SK-N-SH treated with all-trans-retinoic acid at 6 μM for 48 hours (cell line): Measurements from ENCODE around the gene ACSS3.

Experiments used
- ATAC-seq: fragments of 200-7000 bp; cut with Tn5 transposase; 3 replicates; pipeline ENCODE4 v1.9.1; 2020; ENCODE audit warnings: mild to moderate bottlenecking, moderate library complexity
- ARNTL ChIP-seq: fragments of 450-650 bp; formaldehyde crosslinking; IDR thresholded peaks from 2 replicates; pipeline ENCODE4 v1.5.0; 2020; ENCODE audit warnings: low read depth, mild to moderate bottlenecking, moderate library complexity, borderline replicate concordance
- BACH2 ChIP-seq: fragments of 250-450 bp; sonication (Bioruptor Pico); IDR thresholded peaks from 2 replicates; pipeline ENCODE4 v1.9.0; 2021; ENCODE audit warnings: mild to moderate bottlenecking, borderline replicate concordance
- CREB5 ChIP-seq: fragments of 250-450 bp; sonication (Bioruptor Pico); IDR thresholded peaks from 2 replicates; pipeline ENCODE4 v1.5.1; 2020; ENCODE audit warnings: low read depth, mild to moderate bottlenecking, moderate library complexity
- CSDC2 ChIP-seq: fragments of 250-450 bp; sonication (Bioruptor Pico); IDR thresholded peaks from 2 replicates; pipeline ENCODE4 v1.5.0; 2020; ENCODE audit warnings: mild to moderate bottlenecking, moderate library complexity
- CSRNP3 ChIP-seq: fragments of 250-450 bp; sonication (Bioruptor Pico); IDR thresholded peaks from 2 replicates; pipeline ENCODE4 v1.5.1; 2021; ENCODE audit warnings: mild to moderate bottlenecking, moderate library complexity
- ESRRG ChIP-seq: fragments of 250-450 bp; sonication (Bioruptor Pico); IDR thresholded peaks from 2 replicates; pipeline ENCODE4 v1.6.1; 2021; ENCODE audit warnings: mild to moderate bottlenecking
- GLIS3 ChIP-seq: fragments of 250-450 bp; sonication (Bioruptor Pico); IDR thresholded peaks from 2 replicates; pipeline ENCODE4 v1.5.0; 2020; ENCODE audit warnings: mild to moderate bottlenecking, moderate library complexity
- ISL1 ChIP-seq: fragments of 250-450 bp; sonication (Bioruptor Pico); IDR thresholded peaks from 2 replicates; pipeline ENCODE4 v2.1.2; 2022; ENCODE audit warnings: mild to moderate bottlenecking, moderate library complexity
- OSR1 ChIP-seq: fragments of 250-450 bp; sonication (Bioruptor Pico); IDR thresholded peaks from 2 replicates; pipeline ENCODE4 v1.8.0; 2022; ENCODE audit warnings: moderate library complexity, mild to moderate bottlenecking, inconsistent platforms
- POU6F1 ChIP-seq: fragments of 250-450 bp; sonication (Bioruptor Pico); IDR thresholded peaks from 2 replicates; pipeline ENCODE4 v1.8.0; 2021; ENCODE audit warnings: low read depth, mild to moderate bottlenecking, moderate library complexity, borderline replicate concordance
- PPARA ChIP-seq: fragments of 250-450 bp; sonication (Bioruptor Pico); IDR thresholded peaks from 2 replicates; pipeline ENCODE4 v1.5.0; 2020; ENCODE audit warnings: mild to moderate bottlenecking, borderline replicate concordance
- RARB ChIP-seq: fragments of 250-450 bp; sonication (Bioruptor Pico); IDR thresholded peaks from 2 replicates; pipeline ENCODE4 v1.8.0; 2021; ENCODE audit warnings: mild to moderate bottlenecking, moderate library complexity
- SNAI2 ChIP-seq: fragments of 250-450 bp; sonication (Bioruptor Pico); IDR thresholded peaks from 2 replicates; pipeline ENCODE4 v1.5.0; 2020; ENCODE audit warnings: mild to moderate bottlenecking, moderate library complexity
- TCF4 ChIP-seq: fragments of 250-450 bp; sonication (Bioruptor Pico); IDR thresholded peaks from 2 replicates; pipeline ENCODE4 v1.8.0; 2021; ENCODE audit warnings: mild to moderate bottlenecking, moderate library complexity, borderline replicate concordance
- TOX ChIP-seq: fragments of 250-450 bp; sonication (Bioruptor Pico); IDR thresholded peaks from 2 replicates; pipeline ENCODE4 v1.8.0; 2021; ENCODE audit warnings: mild to moderate bottlenecking, moderate library complexity, borderline replicate concordance
- TSHZ2 ChIP-seq: fragments of 250-450 bp; sonication (Bioruptor Pico); IDR thresholded peaks from 2 replicates; pipeline ENCODE4 v1.5.0; 2020; ENCODE audit warnings: mild to moderate bottlenecking, moderate library complexity
- ZC3H10 ChIP-seq: fragments of 250-450 bp; sonication (Bioruptor Pico); IDR thresholded peaks from 2 replicates; pipeline ENCODE4 v1.5.1; 2021; ENCODE audit warnings: mild to moderate bottlenecking, moderate library complexity
- ZFP3 ChIP-seq: fragments of 250-450 bp; sonication (Bioruptor Pico); IDR thresholded peaks from 2 replicates; pipeline ENCODE4 v1.5.0; 2020; ENCODE audit warnings: mild to moderate bottlenecking, moderate library complexity
- ZFP30 ChIP-seq: fragments of 450-650 bp; formaldehyde crosslinking; IDR thresholded peaks from 2 replicates; pipeline ENCODE4 v1.5.0; 2022; ENCODE audit warnings: mild to moderate bottlenecking, moderate library complexity
- ZNF565 ChIP-seq: fragments of 450-650 bp; formaldehyde crosslinking; conservative IDR thresholded peaks from 2 replicates; pipeline ENCODE4 v1.5.0; 2020; ENCODE audit warnings: low read depth, mild to moderate bottlenecking, moderate library complexity
- ZNF70 ChIP-seq: fragments of 450-650 bp; formaldehyde crosslinking; IDR thresholded peaks from 2 replicates; pipeline ENCODE4 v1.5.0; 2020; ENCODE audit warnings: mild to moderate bottlenecking, moderate library complexity
- ZNF8 ChIP-seq: fragments of 450-650 bp; formaldehyde crosslinking; IDR thresholded peaks from 2 replicates; pipeline ENCODE4 v1.5.0; 2020; ENCODE audit warnings: mild to moderate bottlenecking, moderate library complexity
- TF ChIP-seq, protein P1 (sequence below): fragments of 250-450 bp; sonication (Bioruptor Pico); IDR thresholded peaks from 2 replicates; pipeline ENCODE4 v1.8.0; 2020; ENCODE audit warnings: mild to moderate bottlenecking, moderate library complexity, borderline replicate concordance

Gene ACSS3

GRCh38 chr12:81078469-81079196 lies 754 bp downstream of the ACSS3 start:
- TF ChIP-seq TCF4 = no peak
- TF ChIP-seq ZC3H10 (CRISPR knock-in tag) = no peak
- TF ChIP-seq CSRNP3 (CRISPR knock-in tag) = no peak
- TF ChIP-seq, protein P1, sequence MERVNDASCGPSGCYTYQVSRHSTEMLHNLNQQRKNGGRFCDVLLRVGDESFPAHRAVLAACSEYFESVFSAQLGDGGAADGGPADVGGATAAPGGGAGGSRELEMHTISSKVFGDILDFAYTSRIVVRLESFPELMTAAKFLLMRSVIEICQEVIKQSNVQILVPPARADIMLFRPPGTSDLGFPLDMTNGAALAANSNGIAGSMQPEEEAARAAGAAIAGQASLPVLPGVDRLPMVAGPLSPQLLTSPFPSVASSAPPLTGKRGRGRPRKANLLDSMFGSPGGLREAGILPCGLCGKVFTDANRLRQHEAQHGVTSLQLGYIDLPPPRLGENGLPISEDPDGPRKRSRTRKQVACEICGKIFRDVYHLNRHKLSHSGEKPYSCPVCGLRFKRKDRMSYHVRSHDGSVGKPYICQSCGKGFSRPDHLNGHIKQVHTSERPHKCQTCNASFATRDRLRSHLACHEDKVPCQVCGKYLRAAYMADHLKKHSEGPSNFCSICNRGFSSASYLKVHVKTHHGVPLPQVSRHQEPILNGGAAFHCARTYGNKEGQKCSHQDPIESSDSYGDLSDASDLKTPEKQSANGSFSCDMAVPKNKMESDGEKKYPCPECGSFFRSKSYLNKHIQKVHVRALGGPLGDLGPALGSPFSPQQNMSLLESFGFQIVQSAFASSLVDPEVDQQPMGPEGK (CRISPR knock-in tag) = no peak
- TF ChIP-seq RARB (CRISPR knock-in tag) = no peak
- TF ChIP-seq PPARA = no peak
- no peak for TF ChIP-seq OSR1 (CRISPR knock-in tag)
- no peak for TF ChIP-seq POU6F1 (CRISPR knock-in tag)
- TF ChIP-seq SNAI2 (CRISPR knock-in tag) = no peak
- TF ChIP-seq GLIS3 (CRISPR knock-in tag) = no peak
- TF ChIP-seq CREB5 (CRISPR knock-in tag) = no peak
- no peak for TF ChIP-seq ZNF565
- TF ChIP-seq ZNF70 = no peak
- no peak for TF ChIP-seq ZNF8 (CRISPR knock-in tag)
- TF ChIP-seq ESRRG = no peak
- TF ChIP-seq TOX (CRISPR knock-in tag) = no peak
- no peak for TF ChIP-seq ZFP30 (CRISPR knock-in tag)
- TF ChIP-seq ARNTL (CRISPR knock-in tag) = no peak
- TF ChIP-seq CSDC2 (CRISPR knock-in tag) = no peak
- TF ChIP-seq, all 23 proteins: peak for 0
- ATAC-seq = no peak

DNA sequence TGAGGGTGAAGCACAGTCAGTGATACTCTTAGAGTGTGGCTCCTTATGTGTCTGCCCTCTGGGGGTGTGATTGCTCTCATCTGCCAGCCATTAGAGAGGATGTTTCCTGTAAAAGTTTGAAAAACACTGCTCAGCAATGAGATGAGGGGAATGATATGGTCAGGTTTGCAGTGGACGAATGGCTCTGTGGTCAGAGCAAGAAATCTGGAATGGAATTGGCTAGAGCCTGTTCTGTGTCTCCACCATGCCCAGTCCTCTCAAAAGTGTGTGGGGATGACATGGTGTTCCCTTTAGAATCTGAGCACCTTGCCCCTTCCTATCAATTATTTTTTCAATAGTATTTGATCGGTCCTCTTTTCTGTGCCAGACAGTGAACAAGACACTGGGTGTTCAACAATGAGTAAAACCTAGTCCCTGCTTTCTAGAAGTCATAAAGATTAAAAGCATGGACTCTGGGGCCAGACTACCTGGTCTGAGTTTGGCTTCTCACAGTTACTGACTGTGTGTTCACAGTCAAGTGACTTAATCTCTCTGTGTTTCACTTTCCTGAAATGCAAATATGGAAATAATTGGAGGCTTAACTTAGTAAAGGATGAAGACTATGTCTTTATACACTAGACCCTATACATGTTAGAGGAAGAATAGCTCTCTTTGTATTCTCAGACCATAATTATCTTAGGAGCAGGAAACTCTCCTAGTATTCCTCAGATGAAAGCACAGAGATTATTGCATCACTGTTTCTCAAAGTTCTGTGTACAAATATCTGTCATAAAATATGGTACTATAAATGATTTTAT lies 1.6 kb downstream of the ACSS3 start:
- ATAC-seq = no peak
- TF ChIP-seq, protein P1 (CRISPR knock-in tag) = no peak
- TF ChIP-seq ESRRG = no peak
- TF ChIP-seq ISL1 (CRISPR knock-in tag) = no peak
- TF ChIP-seq OSR1 (CRISPR knock-in tag) = no peak
- TF ChIP-seq TOX (CRISPR knock-in tag) = no peak
- TF ChIP-seq CSRNP3 (CRISPR knock-in tag) = no peak
- no peak for TF ChIP-seq ZFP30 (CRISPR knock-in tag)
- TF ChIP-seq TSHZ2 = no peak
- no peak for TF ChIP-seq PPARA
- TF ChIP-seq SNAI2 (CRISPR knock-in tag) = no peak
- TF ChIP-seq GLIS3 (CRISPR knock-in tag) = no peak
- no peak for TF ChIP-seq ZNF8 (CRISPR knock-in tag)
- TF ChIP-seq ZFP3 = no peak
- TF ChIP-seq TCF4 = no peak
- TF ChIP-seq BACH2 (CRISPR knock-in tag) = no peak
- TF ChIP-seq CREB5 (CRISPR knock-in tag) = no peak
